Measurements from ENCODE around the gene CRTAC1.
"Not testable (repeated sequence)": the region's sequence is repeated elsewhere in the genome, so short reads cannot be mapped to it uniquely, and the experiment has no call there.

The CRTAC1 gene

DNA sequence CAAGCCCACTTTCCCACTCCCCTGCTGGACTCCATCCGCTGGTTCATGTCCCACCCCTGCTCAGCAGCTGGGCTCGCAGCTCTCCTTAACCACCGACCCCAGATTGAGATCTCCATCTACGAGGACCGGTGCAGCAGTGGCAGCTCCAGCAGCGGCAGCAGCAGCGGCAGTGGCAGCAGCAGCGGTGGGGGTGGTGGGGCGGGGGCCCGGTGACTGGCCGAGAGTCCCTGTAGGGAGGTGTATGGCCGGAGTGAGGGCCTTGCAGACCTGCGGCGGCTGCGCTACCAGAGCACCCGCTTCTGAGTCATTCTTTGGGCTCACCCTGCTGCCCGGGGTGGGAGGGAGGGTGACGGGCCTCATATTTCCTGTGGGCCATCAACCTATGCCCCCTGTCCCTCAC lies 164.9 kb downstream of the CRTAC1 start:
- no peak for DNase-seq

DNA sequence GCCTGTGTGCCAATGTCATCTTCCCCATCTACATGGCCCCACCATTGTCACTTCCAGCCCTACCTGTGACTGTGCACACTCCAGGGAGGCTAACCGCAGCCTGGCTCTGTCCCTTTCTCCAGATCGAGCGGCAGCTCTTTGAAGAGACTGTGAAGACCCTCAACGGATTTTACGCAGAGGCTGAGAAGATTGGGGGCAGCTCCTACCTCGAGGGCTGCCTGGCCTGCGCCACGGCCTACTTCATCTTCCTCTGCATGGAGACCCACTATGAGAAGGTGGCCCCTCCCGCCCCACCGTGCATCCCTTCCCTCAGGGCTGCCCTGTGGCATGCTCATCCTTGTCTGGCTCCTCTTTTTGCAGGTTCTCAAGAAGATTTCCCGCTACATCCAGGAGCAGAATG lies 166.6 kb downstream of the CRTAC1 start:
- no peak for DNase-seq

DNA sequence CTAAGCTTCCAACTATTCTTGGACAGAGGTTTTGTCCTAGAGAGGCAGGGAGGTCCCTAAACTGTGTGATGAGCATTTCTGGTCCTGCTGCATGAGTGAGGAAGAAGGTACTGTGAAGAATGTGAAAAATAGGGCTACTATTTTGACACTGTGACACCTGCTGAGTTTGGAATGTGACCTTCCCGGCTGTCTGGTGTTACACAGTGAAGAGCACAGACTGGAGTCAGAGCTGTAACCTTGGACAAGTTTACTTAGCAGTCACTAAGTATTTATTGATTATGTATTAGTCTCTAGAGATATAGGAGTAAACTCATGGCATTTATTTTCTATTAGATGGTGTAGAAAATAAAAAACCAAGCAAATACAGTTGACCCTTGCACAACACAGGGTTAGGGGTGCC lies 168.5 kb downstream of the CRTAC1 start:
- DNase-seq: no peak

DNA sequence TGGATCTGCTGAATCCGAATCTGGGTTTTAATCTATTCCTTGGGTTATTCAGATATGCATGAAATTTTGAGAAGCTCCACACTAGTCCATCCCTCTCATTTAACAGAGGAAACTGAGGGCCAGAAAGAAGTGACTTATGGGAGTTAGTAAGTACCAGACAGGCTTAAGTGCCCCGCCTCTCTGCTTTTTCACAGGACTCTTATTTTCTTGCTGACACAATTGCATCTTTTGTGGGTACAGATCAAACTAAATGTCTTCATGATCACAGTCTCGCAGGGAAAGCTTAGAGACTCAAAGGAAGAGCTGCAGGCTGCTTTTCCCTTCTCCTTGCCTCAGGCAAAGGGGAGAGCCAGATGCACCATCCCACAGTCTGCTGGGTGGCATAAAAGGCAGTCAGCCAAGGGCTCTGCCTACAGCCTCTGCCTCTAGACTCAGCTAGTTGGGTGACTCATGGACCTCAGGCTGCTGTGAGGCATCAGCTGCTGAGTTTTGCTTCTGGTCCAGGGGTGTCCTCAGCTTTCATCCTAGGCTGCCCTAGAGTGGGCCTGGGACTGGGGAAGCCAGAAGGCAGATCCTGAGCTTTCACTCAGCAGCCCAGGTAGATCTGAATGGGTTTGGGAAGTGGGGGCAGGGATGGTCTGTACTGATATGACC lies 169.2 kb downstream of the CRTAC1 start:
- DNase-seq: no peak

DNA sequence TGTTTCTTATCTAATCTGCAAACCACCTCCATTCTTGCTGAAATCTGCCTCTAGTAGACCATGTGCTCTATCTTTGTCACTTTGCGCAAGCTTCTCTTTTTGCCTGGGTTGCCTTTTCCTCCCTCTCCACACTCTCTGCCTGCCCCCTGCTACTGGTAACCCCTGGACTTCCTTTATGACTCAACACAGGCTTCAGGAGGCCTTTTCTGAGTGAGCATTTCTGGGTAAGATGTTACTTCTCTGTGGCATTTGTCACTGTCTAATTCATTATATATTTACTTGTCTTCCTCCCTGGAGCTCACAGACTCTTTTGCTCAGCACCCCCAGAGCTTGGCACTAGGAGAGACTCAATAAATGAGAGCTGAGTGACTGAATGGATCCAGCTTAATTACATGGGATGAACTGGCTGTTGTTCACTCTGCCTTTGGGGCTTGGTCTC lies 172.4 kb downstream of the CRTAC1 start:
- peak in 1 of 2 experiments; percentile 24 for DNase-seq

DNA sequence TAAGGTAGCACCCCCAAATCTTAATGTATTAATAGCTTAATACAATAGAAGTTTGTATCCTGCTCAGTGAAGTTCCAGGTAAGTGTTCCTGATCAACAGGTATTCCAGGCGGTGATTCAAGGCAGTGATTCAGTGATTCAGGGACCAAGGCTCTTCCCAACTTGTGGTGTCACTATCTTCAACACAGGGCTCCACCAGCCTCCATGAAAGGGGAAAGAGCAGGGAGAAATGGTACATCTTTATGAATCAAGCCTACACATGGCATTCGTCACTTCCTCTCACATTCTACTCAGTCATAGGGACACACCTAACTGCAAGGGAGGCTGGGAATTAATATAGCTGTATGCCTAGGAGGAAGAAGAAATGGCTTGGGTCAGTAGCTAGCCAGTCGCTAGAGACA lies 175.7 kb downstream of the CRTAC1 start:
- no peak for DNase-seq

DNA sequence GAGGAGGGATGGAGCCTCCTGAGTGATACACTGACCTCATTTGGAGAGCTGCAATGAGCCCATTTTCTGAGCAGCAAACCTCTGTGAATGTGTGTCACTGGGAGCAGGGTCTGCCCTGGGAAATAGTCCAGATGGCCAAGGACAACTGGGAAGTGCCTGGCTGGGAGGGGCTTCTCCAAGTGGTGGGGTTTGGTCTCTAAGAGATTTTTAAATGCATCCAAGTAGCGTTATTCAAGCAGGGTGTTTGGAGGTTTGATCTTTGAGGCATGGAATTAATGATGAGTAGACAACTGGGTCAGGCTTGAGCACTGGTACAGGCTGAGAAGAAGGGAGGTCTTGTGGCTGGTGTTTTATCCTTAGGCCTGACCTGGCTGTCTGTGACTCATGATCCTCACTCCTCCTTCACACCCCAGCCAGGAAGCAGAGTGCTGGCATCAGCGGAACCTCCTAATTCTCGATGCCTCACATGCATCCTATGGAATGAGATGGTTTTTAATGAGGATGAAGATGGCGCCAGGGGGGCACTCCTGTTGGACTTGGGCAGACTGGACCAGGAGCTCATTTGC lies 177.5 kb downstream of the CRTAC1 start:
- DNase-seq: no peak

DNA sequence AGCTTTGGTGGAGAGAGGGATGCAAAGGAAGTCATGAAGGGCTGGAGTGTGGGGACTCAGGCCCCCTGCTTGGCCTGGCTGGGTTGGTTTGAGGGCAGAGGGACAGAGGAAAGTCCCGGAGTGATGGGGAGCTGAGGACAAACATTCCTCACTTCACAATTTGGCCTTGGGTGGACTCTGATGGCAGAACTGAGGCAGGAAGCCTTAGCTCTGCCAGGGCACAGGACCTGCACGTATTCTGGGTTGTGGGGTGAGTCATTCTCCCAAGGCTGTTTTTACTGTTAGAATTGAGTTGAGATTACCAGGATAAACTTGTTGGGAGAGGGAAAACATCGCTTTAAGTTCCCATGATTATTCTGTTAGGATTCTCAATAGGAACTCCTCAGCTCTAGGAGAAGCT lies 178.1 kb downstream of the CRTAC1 start:
- no peak for DNase-seq

DNA sequence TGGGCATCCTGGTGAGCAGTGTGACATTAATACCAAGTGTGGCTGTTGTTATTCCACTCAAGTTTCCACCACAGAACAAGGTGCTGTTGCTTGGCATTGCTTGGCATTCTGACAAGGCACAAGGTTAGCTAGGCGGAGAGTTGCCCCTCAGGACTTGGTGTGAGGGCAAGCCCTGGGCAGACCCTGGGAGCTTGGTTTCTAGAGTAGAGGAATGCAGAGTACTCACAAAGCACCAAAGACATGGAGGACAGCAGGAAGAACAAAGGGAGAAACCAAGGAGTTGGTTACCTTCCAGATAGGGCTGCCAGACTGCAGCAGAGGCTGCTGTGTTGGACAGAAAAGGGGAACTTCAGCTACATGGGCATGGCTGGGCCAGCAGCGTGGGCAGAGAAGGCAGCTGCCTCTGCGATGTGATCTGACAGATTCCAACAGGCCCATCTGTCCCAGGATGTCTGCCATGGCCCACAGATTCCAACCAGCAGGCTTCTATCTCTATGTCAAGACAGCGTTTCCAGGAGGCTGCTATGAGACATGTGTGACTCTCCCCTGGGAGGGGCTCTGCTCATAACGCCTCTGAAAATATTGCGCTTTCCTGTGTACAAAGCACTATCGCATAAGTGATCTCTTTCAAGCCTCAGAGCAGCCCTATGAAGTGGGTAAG lies 178.9 kb downstream of the CRTAC1 start:
- DNase-seq: peak; percentile 20 to 36

DNA sequence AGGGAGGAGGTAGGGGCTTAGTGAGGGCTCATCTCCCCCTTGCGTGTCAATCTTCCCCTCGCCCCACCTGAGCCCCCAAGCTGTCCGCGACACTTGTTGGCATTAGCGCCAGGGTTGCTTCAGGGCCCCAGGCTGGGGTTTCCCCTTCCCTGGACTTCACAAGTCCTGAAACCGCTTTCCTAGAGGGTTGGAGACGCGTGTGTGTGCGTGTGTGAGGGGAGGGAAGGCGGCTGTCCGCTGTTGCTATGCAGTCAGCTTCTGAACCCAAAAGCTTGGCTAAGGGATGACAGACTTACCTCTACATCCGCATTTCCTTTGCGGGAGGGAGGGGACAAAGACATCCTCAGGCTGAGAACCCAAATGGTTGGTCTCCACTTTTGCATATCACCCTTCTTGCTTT lies 180.0 kb downstream of the CRTAC1 start:
- peak; percentile 18 to 27 for DNase-seq

DNA sequence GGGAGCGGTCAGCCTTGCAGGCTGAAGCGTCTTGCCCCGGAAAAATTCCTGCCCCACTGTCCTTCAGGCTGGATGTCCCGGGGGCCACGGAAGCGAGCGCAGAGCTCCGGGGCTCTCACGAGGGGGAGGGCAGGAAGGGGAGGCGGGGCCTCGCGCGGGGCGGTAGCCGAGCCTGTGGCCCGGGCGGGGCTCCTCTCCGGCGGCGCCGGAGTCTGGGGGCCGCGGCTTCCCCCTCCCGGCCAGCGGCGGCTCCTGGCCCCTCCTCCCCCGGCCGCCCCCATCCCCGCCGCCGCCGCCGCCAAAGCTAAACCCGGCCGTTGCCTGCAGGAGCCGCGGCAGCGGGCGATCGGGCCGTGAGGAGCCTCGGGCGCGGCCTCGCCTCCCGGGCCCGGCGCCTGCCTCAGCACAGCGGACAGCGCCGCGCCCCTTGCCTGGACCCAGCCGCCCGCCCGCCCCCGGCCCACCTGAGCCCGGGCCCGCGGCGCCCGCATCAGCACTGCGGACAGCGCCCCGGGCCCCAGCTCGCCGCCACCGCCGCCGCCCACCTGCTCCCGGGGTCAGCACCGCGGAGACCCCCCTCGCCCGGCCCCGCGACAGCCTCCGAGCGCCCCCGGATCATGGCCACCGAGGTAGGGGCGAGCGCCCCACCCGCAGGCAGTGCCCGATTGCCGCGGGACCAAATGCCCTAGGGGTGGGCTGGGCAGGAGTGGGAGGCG lies 180.6 kb downstream of the CRTAC1 start, which contains the start of gene GOLGA7B:
Gene GOLGA7B, plus strand, starts transcription at position 157 of the 716 bp plus-strand sequence. Its CDS starts 461 bp downstream, at position 618.
- peak; percentile 69 for DNase-seq

DNA sequence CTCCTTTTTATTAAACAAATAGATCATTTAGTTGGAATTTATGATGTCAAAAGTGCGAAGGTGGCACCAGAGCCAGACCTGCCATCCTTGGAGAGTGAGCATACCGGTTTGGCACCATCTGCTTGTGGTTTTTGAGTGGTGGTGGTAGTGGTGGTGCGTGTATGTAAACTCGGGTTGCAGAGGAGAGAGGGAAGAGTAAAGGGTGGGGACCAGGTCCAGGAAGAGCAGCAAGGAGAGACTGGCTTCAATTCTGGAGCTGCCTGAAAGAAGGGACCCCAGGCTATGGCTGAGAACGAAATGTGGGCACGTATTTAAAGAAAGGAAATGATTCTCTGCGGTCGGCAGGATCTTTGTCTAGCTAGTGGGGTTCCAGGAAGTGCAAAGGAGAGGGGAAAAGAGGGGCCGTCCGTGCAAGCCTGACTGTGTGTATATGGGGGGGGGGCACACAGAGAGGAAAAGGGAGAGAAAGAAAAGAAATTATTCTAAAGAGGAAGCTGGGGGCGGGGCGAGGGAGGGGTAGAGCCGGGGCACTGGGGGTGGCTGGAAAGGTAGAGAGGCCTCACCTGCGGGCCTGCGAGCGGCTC lies 181.2 kb downstream of the CRTAC1 start:
- DNase-seq: no peak

DNA sequence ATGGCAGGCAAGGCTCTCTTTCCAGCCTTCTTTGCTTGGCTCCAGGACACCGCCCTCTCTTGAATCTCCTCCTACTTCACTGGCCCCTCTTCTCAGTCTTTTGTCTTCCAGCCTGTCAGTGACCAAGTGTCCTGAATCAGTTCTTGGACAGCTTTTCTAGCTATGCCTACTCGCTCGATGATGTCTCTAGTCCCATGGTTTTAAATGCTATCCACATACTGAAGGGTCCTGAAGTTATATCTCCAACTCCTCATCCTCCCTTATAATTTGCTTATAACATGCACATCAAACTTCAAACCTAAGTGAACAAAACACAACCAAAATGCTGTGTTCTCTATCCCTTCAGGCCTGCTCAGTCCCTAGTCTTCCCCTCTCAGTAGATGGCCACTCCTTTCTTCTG lies 185.7 kb downstream of the CRTAC1 start:
- DNase-seq: no peak

DNA sequence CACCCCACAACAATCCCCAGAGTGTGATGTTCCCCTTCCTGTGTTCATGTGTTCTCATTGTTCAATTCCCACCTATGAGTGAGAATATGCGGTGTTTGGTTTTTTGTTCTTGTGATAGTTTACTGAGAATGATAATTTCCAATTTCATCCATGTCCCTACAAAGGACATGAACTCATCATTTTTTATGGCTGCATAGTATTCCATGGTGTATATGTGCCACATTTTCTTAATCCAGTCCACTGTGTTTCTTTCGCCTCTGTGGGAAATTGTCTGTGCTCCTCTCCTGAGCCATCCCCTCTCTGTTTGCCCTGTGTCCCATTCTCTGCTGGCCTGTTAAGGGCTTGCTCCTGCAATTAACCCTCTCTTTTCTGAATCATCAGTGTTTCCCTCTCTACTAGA lies 186.4 kb downstream of the CRTAC1 start:
- DNase-seq: not testable (repeated sequence)

DNA sequence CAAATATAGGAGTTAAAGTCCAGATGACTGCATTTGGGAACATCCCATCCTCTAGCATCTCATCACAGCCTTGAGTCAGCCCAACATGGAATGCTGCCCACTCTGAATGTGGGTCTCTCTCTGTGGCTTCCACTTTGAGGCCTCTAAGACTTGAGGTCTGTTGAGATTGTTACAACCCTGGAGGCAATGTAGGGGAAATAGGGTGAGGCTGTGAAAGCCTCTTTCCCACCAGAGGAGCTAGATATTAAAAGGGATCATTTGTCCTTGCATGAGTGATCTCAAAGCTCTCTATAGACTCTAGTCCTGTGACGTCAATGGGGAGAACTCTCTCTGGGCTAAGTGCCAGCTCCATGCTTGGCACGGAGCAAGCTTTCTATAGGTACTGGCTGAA lies 187.1 kb downstream of the CRTAC1 start:
- no peak for DNase-seq

DNA sequence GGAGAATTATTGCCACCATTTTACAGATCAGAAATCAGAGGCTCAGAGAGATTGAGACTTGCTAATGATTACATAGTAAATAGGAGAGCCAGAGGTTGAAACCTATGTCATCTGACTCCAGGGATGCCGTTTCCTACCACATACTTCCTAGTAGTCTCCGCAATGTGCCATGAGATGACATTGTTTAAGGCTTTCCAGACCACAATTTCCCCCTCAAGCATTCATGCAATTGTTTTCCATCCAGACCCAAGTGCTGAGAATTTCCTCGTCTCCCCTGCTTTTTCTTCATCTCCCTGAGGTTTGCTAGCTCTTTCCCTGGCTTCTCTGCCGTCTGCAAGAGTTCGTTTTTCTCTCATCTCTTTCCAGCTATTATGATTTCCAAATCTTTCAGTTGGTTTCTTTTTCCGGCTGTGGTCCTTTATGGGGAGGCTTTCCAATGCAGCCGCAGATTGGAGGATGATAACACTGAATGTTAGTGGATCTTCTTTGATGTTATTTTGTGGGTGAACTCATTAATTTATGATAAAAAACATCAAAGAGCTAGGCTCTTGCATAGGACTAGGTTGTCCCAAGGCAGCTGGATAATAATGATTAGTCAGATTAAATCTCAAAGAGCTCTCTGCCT lies 187.7 kb downstream of the CRTAC1 start:
- DNase-seq: no peak

DNA sequence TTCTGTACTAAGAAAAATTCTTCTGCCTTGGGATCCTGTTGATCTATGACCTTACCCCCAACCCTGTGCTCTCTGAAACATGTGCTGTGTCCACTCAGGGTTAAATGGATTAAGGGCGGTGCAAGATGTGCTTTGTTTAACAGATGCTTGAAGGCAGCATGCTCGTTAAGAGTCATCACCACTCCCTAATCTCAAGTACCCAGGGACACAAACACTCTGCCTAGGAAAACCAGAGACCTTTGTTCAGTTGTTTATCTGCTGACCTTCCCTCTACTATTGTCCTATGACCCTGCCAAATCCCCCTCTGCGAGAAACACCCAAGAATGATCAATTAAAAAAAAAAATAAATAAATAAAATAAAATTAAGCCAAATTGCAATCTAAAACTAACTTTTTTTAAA lies 188.3 kb downstream of the CRTAC1 start:
- DNase-seq: not testable (repeated sequence)

DNA sequence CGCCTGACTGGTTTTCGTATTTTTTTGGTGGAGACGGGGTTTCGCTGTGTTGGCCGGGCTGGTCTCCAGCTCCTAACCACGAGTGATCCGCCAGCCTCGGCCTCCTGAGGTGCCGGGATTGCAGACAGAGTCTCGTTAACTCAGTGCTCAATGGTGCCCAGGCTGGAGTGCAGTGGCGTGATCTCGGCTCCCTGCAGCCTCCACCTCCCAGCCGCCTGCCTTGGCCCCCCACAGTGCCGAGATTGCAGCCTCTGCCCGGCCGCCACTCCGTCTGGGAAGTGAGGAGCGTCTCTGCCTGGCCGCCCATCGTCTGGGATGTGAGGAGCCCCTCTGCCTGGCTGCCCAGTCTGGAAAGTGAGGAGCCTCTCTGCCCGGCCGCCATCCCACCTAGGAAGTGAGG lies 189.3 kb downstream of the CRTAC1 start:
- not testable (repeated sequence) for DNase-seq

DNA sequence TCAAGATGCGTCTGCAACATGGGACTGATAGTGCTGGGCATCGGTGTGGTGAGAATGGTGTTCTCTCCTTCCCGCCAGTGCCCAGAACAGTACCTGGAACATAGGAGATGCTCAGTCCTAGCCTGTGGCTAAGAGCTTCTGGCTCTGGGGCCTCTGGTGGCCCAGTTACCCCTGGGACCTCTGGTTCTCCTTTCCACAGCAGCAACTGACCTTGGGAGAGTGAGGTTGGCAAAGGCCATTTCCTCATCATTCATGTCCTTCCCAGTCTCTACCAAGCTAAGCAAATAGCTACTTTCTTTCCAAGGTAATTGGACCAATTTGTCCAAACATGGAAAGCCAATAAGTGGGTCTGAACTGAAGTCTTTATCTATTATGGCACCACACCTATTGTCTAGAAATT lies 192.3 kb downstream of the CRTAC1 start:
- DNase-seq: no peak

DNA sequence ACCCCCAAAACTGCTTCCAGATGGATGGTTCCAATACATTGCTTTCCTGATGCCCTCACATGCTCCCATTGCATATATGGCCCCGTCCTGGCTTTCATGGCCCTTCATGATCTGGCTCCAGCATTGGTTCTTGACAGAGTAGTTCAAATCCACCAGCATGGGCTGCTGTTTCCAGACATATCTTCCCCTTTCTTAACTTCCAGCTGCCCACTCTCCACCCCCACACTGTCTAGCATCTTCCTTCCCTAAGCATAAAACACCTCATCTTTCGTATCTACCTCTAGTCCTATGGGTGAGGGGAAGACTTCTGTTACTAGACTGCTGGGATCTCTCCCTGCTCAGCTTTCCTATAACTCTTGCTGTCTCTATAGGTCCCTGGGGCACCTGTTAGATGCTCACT lies 194.0 kb downstream of the CRTAC1 start:
- no peak for DNase-seq

DNA sequence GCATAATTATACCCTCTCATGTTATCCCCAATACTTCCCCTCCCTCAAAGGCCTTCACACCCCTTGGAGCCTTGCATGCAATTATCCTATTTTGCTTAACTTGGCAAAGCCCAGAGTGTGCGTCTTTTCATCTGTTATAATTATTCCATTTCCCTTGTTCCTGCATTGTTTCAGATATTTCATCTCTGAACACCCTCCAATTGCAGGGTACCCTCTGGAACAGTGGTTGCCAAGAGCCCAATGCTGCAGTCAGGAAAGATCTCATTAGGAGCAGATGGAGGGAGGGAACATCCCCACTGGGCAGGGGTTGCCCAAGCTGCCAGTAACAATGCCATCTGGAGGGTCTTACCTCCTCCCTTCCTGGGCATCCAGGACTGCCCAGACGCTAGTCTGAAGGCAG lies 199.2 kb downstream of the CRTAC1 start:
- DNase-seq: no peak

DNA sequence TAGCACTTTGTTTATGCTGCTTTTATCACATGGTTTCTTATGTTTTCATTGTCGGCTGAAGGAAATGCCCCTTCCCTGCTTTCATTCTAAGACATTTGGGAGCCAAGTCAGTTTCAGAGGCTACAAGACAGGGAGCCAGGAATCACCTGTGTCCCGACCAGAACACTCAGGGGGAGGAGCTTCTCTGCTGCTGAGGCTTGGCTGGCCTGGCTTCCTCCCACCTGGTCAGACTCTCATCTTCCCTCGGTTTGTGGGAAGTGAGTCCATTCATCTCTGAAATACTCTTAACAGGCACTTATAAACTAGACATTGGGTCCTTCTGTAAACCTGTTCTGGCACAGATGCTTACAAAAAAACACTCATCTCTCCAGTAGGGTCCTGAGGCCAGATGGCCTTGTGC lies 200.4 kb downstream of the CRTAC1 start:
- DNase-seq: no peak

DNA sequence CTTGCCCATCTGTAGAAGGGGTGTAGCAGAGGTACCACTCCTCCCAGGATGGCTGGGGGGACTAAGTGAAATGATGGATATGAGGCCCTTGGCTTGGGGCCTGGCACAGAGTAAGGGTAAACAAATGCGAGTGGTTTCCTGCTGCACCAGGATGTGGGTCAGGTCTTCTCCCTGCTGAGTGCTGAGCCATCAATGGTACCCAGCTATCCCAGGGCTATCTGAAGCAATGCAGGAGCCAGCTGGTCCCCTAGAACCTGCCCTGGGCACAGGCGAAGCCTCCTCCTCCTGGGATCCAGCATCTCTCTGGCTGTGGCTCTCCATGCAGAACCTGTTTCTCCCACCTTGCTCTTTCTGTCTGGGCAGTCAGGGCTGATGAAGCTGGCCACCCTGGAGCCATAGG lies 201.7 kb downstream of the CRTAC1 start:
- no peak for DNase-seq

Measured in activated CD4-positive, alpha-beta T cell treated with anti-CD3 and anti-CD28 coated beads, Interleukin-2, amount 50 U/mL, for 48 hours (primary cell).